Activated CD8-positive, alpha-beta memory T cell treated with anti-CD3 and anti-CD28 coated beads, Interleukin-2, amount 10 ng/mL, durations not matched to agents 7 days and 5 days (primary cell): Measurements from ENCODE around the gene GTF3C4. TPM values are rescaled to one million over a fixed set of nuclear protein-coding genes. Genes with fewer than 3 reads are reported as not detected.
"Not testable (repeated sequence)": the region's sequence is repeated elsewhere in the genome, so short reads cannot be mapped to it uniquely, and the experiment has no call there.

ENCODE experiments used
- ATAC-seq: fragments of 150-1000 bp; cut with Tn5 transposase; one replicate; pipeline ENCODE4 v1.10.0; 2021; ENCODE audit warnings: moderate library complexity
- CTCF ChIA-PET: fragments of 350-600 bp; sonication (Branson Sonifier 250); formaldehyde crosslinking; loops from one replicate; lab custom pipeline; 2021; ENCODE audit warnings: antibody characterized with exemption; lab: Charles Lee
- DNase-seq: peaks from one replicate; pipeline ENCODE4 v3.0.0-alpha.2; 2020
- H3K27ac Mint-ChIP-seq: one replicate; pipeline ENCODE4 v1.8.0; 2021; ENCODE audit warnings: mild to moderate bottlenecking, mixed read lengths
- H3K27me3 Mint-ChIP-seq: one replicate; pipeline ENCODE4 v1.8.0; 2021; ENCODE audit warnings: mixed read lengths
- H3K36me3 Mint-ChIP-seq: one replicate; pipeline ENCODE4 v1.8.0; 2021; ENCODE audit warnings: mild to moderate bottlenecking, mixed read lengths
- H3K4me1 Mint-ChIP-seq: one replicate; pipeline ENCODE4 v1.8.0; 2021; ENCODE audit warnings: mixed read lengths
- H3K4me3 Mint-ChIP-seq: one replicate; pipeline ENCODE4 v1.8.0; 2021; ENCODE audit warnings: mild to moderate bottlenecking, moderate library complexity, mixed read lengths
- H3K9me3 Mint-ChIP-seq: one replicate; pipeline ENCODE4 v1.8.0; 2022; ENCODE audit warnings: low read depth, mixed read lengths
- total RNA-seq, 2 experiments: library from RNA; stranded (reverse); gene quantifications; one replicate each; pipeline ENCODE4 v1.2.3, GENCODE V29; 2021

Gene GTF3C4
- total RNA-seq, 2 experiments from 2014 or later = 11.8 to 16.0 TPM

DNA sequence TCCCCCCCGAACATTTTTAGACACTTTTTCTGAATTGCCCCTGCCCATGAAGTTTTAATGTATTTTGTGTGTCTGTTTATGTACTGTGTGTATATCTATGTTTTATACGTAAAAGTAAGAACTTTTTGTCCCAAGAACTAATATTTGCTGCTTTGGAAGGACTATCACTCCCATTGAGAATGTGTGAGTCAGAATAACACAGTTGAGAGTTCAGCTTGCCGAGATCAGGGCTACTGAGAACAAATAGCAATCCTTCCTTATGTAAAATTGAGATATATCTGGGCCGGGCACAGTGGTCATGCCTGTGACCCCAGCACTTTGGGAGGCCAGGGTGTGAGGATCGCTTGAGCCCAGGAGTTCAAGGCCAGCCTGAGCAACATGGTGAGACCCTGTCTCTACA, 11.3 kb downstream of the GTF3C4 start:
- Mint-ChIP-seq H3K36me3 (peaks cover 62% of the 10 kb centered on the region), H3K9me3 (no peaks in the 10 kb centered on the region), H3K27ac (peak overlapping the region; percentile 10), H3K27me3 (no peaks in the 10 kb centered on the region), H3K4me3 (no peak overlapping the region), H3K4me1 (peaks cover 49% of the 10 kb centered on the region)
- ATAC-seq = no peak
- CTCF ChIA-PET = no interaction called here
- no peak for DNase-seq

DNA sequence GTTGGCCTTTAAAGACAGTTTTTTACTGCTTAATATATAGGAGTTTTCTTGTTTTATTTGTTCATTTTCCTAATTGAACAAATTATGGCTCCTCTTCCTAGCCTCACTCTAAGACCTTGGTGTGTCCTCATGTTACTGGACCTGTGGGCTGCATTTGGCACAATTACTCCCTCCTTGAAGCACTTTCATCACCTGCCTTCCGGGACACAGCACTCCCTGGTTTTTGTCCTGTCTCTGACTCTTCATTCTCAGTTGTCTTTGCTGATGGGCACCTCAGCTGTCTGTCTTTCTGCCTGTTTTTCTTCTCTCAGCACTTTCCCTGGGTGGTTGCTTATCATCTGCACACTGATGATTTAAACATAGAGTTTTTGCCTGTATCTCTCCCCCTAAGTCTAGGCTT, 13.6 kb downstream of the GTF3C4 start:
- H3K27me3 Mint-ChIP-seq = no peaks in the 10 kb centered on the region
- H3K4me3 Mint-ChIP-seq = no peak overlapping the region

DNA sequence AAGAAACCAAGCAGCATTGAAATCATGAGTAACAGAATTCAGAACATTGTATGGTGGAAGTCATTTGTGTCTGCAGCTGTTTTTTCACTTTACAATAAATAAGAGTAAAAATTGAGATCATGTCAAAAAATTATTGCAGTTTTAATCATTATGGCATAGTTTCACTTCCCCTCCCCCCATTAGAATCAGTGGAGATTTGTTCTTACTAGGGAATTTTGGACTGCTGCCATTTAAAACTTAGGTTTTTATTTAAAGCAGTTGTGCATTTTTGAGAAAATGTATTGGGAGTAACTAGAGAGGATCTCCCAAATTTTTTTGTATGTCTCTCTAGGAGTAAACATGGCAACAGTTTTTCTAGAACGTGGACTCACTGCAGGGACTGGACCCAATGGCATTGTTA, 20.4 kb downstream of the GTF3C4 start:
- CTCF ChIA-PET = no interaction called here

More for the DNA sequence above, 13.6 kb downstream of the GTF3C4 start:
- Mint-ChIP-seq H3K36me3 (peaks cover 56% of the 10 kb centered on the region), H3K27ac (no peak overlapping the region), H3K9me3 (no peaks in the 10 kb centered on the region), H3K4me1 (peaks cover 39% of the 10 kb centered on the region)
- DNase-seq = no peak
- CTCF ChIA-PET = interaction anchor here (0.9 kb wide), 1 partner anchor 30 kb away, joined by 5 read pairs; no protein-coding TSS in a partner anchor
- no peak for ATAC-seq

DNA sequence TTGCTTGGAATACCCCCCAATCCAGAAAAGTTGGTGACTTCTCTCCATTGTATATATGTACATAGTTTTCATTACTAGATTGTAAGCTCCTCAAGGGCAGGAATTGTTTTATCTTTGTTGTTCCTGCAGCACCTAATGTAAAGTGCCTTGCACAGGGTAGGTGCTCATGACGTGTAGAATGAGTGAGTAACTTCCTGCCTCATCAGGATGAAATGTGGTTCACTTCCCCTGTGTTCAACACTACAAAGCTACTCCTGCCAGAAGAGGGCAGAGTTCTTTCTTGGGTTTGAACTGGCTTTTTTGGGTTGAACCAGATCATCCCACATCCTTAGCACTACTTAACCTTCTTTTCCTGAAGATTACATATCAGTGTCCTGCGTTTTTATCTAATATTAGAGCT, 23.9 kb downstream of the GTF3C4 start:
- Mint-ChIP-seq H3K4me1 (peaks cover 7% of the 10 kb centered on the region), H3K27me3 (peaks cover 4% of the 10 kb centered on the region), H3K9me3 (peaks cover 32% of the 10 kb centered on the region), H3K36me3 (peaks cover 67% of the 10 kb centered on the region), H3K27ac (no peak overlapping the region), H3K4me3 (no peak overlapping the region)
- ATAC-seq (peak; percentile 47), DNase-seq (peak; percentile 42)
- CTCF ChIA-PET = interaction anchor here (0.9 to 1.3 kb wide), 5 partner anchors 14 to 328 kb away, joined by 3 to 4 read pairs (median 3); no protein-coding TSS in a partner anchor

More for the DNA sequence above, 20.4 kb downstream of the GTF3C4 start:
- ATAC-seq = no peak
- no peak for DNase-seq
- no peak overlapping the region for H3K27ac Mint-ChIP-seq
- peaks cover 72% of the 10 kb centered on the region for H3K36me3 Mint-ChIP-seq
- H3K27me3 Mint-ChIP-seq = no peaks in the 10 kb centered on the region
- H3K4me1 Mint-ChIP-seq = peaks cover 9% of the 10 kb centered on the region
- peaks cover 12% of the 10 kb centered on the region for H3K9me3 Mint-ChIP-seq
- H3K4me3 Mint-ChIP-seq = no peak overlapping the region

DNA sequence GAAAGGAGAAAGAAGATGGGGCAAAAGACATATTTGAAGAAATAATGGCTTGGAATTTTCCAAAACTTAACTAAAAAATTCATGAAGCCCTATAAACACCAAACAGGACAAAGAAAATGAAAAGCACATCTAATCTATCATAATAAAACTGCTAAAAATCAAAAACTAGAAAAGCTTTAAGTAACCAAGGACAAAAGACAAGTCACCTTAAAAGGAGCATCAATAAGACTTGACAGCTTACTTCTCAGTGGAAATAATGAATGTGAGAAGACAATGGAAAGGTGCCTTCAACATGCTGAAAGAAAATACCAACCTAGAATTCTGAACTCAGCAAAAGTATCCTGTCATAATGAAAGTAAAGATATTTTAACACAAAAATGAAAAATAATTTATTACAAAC, 27.0 kb downstream of the GTF3C4 start:
- H3K9me3 Mint-ChIP-seq = peaks cover 33% of the 10 kb centered on the region
- no peak for ATAC-seq
- no peak overlapping the region for H3K27ac Mint-ChIP-seq
- H3K27me3 Mint-ChIP-seq = peaks cover 7% of the 10 kb centered on the region
- H3K4me3 Mint-ChIP-seq = no peak overlapping the region
- DNase-seq = no peak
- CTCF ChIA-PET = no interaction called here
- H3K4me1 Mint-ChIP-seq = peaks cover 7% of the 10 kb centered on the region
- H3K36me3 Mint-ChIP-seq = peaks cover 38% of the 10 kb centered on the region

DNA sequence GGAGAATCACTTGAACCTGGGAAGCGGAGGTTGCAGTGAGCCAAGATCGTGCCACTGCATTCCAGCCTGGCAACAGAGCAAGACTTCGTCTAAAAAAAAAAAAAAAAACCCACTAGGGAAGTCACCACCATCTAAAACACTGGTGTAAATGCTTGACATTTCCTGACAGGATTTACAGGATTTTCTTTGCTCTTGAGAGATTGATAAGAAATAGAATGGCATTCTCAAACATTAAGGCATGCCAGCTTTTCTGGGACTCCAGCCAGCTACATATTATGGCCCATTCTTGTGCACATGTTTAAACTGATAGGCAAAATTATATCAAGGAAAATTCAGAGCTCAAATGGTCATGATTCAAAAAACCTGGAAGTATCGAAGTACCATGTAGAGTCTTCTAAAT, 28.7 kb downstream of the GTF3C4 start:
- no peak overlapping the region for H3K27ac Mint-ChIP-seq
- H3K4me3 Mint-ChIP-seq = no peak overlapping the region
- peaks cover 22% of the 10 kb centered on the region for H3K36me3 Mint-ChIP-seq
- no peak for DNase-seq
- peaks cover 30% of the 10 kb centered on the region for H3K9me3 Mint-ChIP-seq
- ATAC-seq = no peak
- CTCF ChIA-PET = no interaction called here
- peaks cover 17% of the 10 kb centered on the region for H3K27me3 Mint-ChIP-seq
- H3K4me1 Mint-ChIP-seq = peaks cover 4% of the 10 kb centered on the region

DNA sequence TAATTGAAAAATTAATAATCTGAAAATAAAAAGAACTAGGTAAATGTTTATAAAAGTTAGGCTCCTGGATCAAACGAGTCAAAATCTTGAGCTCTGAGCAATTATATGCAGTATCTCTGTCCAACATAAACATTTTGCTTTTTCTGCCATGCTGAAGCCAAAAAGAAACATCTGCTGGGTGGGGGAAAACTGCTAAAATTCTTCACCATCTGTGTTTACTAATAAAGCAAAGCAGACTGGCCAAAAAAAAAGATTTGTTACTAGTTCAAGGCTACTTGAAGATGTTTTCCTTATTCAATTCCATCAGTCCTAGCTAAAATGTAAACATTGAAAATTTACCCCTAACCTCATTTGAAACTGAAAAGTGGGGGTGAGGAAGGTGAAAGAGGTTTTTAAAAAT, 29.7 kb downstream of the GTF3C4 start:
- no peak for DNase-seq
- peaks cover 18% of the 10 kb centered on the region for H3K27me3 Mint-ChIP-seq
- H3K4me1 Mint-ChIP-seq = no peaks in the 10 kb centered on the region
- peaks cover 22% of the 10 kb centered on the region for H3K9me3 Mint-ChIP-seq
- CTCF ChIA-PET = no interaction called here
- H3K27ac Mint-ChIP-seq = no peak overlapping the region
- H3K4me3 Mint-ChIP-seq = no peak overlapping the region
- H3K36me3 Mint-ChIP-seq = peaks cover 16% of the 10 kb centered on the region
- no peak for ATAC-seq

DNA sequence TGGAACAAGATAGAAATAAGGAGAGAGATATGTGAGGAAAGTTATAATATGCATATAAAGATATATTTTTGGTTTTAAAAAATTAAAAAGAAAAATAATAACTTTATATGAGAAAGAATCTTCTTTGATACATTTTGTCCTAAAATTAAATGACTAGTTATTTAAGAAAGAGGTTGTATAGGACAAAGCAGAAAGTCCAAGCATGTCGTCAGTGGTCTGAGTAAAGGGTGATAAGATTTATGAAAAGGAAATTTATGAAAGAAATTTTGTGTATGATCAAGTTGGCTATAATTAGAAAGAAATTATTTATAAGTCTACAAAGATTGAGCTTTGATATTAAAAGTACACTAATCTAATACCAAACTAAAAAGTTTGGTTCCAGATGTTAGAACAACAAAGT, 32.0 kb downstream of the GTF3C4 start:
- DNase-seq (no peak), ATAC-seq (no peak)
- Mint-ChIP-seq H3K9me3 (peaks cover 13% of the 10 kb centered on the region), H3K27me3 (peaks cover 20% of the 10 kb centered on the region), H3K27ac (no peak overlapping the region), H3K36me3 (peaks cover 10% of the 10 kb centered on the region), H3K4me3 (no peak overlapping the region), H3K4me1 (no peaks in the 10 kb centered on the region)
- CTCF ChIA-PET = interaction anchor here (1.4 kb wide), 1 partner anchor 67 kb away, joined by 3 read pairs; no protein-coding TSS in a partner anchor

DNA sequence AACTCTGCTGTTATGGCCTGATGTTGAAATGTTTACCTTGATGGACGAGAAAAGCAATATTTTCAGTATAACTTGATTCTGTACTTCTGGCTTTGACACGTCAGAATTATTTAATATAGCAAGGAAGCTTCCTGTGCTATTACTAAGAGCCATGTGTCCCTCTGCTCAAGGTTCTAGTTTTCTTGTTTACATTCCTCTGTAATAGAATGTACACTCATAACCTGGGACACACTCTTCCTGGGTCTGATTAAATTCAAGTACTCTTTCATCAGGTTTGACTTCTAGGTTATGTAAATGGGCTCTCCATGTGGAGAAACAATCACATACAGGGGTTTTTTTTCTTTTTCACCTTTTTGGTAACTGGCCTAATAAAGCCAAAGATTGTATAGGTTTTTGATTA, 33.1 kb downstream of the GTF3C4 start:
- DNase-seq (no peak), ATAC-seq (no peak)
- Mint-ChIP-seq H3K4me3 (no peak overlapping the region), H3K36me3 (peaks cover 3% of the 10 kb centered on the region), H3K4me1 (no peaks in the 10 kb centered on the region), H3K27ac (no peak overlapping the region), H3K9me3 (peaks cover 5% of the 10 kb centered on the region), H3K27me3 (peaks cover 19% of the 10 kb centered on the region)
- CTCF ChIA-PET = interaction anchor here (1.4 kb wide), 1 partner anchor 65 kb away, joined by 3 read pairs; no protein-coding TSS in a partner anchor

DNA sequence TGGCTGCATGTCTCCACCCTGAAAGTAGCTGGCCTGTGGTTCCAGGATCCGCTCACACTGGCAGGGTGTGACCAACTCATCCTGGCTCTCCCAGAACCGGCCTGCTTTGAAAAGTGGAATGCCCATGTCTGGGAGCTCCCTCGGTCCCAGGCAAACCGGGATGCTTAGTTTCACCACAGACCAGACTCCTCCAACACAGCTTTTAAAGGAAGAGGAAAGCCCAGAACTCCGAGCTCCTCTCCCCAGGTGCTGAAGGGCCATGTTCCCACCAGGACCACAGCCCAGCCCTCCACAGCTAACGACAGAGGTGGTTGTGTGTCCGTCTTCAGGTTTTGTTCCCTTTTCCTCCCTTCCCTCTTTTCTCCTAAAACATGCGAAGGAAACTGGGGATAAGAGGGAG, 38.0 kb downstream of the GTF3C4 start:
- peaks cover 19% of the 10 kb centered on the region for H3K27me3 Mint-ChIP-seq
- no peak for ATAC-seq
- DNase-seq = no peak
- H3K9me3 Mint-ChIP-seq = no peaks in the 10 kb centered on the region
- no peak overlapping the region for H3K4me3 Mint-ChIP-seq
- H3K36me3 Mint-ChIP-seq = no peaks in the 10 kb centered on the region
- no peak overlapping the region for H3K27ac Mint-ChIP-seq
- H3K4me1 Mint-ChIP-seq = peaks cover 5% of the 10 kb centered on the region
- CTCF ChIA-PET = no interaction called here

DNA sequence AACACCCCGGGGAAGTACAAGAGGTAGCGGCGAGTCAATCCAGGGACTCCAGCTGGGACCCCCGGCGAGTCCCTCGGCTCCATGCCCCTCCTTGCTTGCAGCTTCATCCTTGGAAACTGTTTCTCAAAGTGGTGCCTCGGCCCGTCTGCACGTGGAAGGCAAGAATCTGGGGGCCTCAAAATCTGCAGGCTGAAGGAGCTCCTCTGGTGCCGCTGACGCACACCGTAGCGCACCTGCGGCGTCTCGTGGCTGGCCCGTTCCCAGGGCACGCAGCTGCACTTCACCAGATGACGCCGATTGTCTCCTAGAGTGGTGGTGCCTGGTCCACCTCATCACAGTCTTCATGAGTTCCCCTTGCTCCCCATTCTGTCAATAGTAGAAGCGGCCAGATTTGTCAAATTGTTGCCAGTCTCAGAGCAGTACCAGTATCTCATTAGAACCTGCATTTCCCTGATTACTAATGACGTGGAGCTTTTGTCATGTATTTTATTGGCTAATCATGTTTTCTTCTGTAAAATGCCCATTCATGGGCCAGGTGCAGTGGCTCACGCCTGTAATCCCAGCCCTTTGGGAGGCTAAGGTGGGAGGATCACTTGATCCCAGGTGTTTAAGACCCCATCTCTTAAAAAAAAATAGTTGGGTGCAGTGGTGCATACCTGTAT, 38.6 kb downstream of the GTF3C4 start:
- CTCF ChIA-PET = no interaction called here
- no peaks in the 10 kb centered on the region for H3K9me3 Mint-ChIP-seq
- no peak overlapping the region for H3K27ac Mint-ChIP-seq
- peaks cover 5% of the 10 kb centered on the region for H3K4me1 Mint-ChIP-seq
- peaks cover 13% of the 10 kb centered on the region for H3K27me3 Mint-ChIP-seq
- DNase-seq = no peak
- no peaks in the 10 kb centered on the region for H3K36me3 Mint-ChIP-seq
- no peak for ATAC-seq
- H3K4me3 Mint-ChIP-seq = no peak overlapping the region

DNA sequence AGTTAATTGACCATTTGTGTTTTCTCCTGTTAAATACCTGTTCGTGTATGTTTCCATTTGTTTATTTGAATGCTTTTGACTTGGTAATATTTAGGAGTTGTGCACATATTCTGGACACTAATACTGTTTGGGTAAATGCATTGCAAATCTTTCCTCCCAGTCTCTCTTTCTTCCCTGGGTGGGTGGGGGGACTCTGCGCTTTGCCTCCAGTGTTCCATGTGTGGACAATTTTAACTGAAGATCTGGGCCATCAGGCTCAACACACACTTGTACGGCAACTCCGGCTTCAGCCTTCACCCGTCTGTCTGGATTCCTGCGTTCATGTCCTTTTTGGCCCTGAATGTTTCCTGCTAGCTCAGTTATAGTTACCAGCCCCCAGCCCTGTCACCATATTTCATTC, 40.1 kb downstream of the GTF3C4 start:
- CTCF ChIA-PET = no interaction called here
- H3K27me3 Mint-ChIP-seq = peaks cover 11% of the 10 kb centered on the region
- H3K9me3 Mint-ChIP-seq = no peaks in the 10 kb centered on the region
- no peak overlapping the region for H3K4me3 Mint-ChIP-seq
- no peak overlapping the region for H3K27ac Mint-ChIP-seq
- H3K4me1 Mint-ChIP-seq = peaks cover 5% of the 10 kb centered on the region
- DNase-seq (no peak), ATAC-seq (no peak)
- H3K36me3 Mint-ChIP-seq = no peaks in the 10 kb centered on the region

DNA sequence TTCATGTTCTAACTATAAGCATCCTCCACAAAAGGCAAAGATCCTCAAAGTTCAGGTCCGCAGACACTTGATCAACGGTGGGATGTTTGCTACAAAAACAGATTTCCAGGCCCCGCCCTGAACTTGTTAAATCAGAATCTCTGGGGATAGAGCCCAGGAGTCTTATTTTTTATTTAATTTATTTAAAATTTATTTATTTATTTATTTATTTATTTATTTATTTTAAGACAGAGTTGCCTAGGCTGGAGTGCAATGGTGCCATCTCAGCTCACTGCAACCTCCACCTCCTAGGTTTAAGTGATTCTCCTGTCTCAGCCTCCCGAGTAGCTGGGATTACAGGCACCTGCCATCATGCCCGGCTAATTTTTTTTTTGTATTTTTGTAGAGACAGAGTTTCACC, 40.9 kb downstream of the GTF3C4 start:
- H3K4me1 Mint-ChIP-seq, H3K27ac Mint-ChIP-seq, ATAC-seq, H3K9me3 Mint-ChIP-seq, H3K36me3 Mint-ChIP-seq, H3K4me3 Mint-ChIP-seq, DNase-seq, CTCF ChIA-PET: not testable (repeated sequence)
- H3K27me3 Mint-ChIP-seq = peaks cover 12% of the 10 kb centered on the region

DNA sequence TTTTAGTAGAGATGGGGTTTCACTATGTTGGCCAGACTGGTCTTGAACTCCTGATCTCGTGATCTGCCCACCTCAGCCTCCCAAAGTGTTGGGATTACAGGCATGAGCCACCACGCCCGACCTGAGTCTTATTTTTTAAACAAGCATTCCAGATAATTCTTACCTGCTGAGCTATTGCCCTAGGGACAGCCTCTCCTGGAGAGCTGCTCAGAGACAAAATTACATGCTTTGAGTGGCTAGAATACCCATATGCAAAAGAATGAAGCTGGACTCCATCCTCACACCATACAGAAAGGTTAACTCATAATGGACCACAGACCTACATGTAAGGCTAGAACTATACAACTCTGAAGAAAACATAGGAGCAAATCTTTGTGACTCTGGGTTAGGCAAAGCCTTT, 41.6 kb downstream of the GTF3C4 start:
- ATAC-seq (no peak), DNase-seq (no peak)
- peaks cover 5% of the 10 kb centered on the region for H3K4me1 Mint-ChIP-seq
- H3K27me3 Mint-ChIP-seq = peaks cover 13% of the 10 kb centered on the region
- H3K27ac Mint-ChIP-seq = no peak overlapping the region
- no peaks in the 10 kb centered on the region for H3K9me3 Mint-ChIP-seq
- H3K4me3 Mint-ChIP-seq = no peak overlapping the region
- CTCF ChIA-PET = no interaction called here
- no peaks in the 10 kb centered on the region for H3K36me3 Mint-ChIP-seq
